C4-2B (cell line): ENCODE measurements around the gene FRAS1.

Experiments used
- H3K27ac ChIP-seq: fragments of 450-650 bp; 2 replicates; pipeline ENCODE4 v1.5.1; 2017
- ZFX ChIP-seq: fragments of 450-650 bp; IDR thresholded peaks from 2 replicates; pipeline ENCODE4 v1.6.1; 2017
- TF ChIP-seq, protein P1 (sequence below): fragments of 450-650 bp; conservative IDR thresholded peaks from 2 replicates; pipeline ENCODE4 v1.5.1; 2017; ENCODE audit warnings: mild to moderate bottlenecking

FRAS1 gene

DNA sequence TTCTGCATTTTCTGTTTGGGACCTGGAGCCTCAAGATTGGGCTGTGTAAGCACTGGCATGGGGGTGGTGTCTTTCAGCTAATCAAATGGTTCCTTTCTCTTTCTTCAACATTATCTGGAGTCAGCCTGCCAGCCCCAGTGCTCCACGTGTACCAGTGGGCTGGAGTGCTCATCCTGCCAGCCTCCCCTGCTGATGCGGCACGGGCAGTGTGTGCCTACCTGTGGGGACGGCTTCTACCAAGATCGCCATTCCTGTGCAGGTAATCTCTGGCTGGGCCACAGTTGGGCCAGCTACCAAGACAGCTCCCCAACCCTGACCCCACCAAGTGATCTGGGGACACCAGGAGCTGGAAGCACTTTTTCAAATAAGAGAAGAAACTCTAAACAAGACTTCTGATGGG is 229.2 kb downstream of the FRAS1 start:
- TF ChIP-seq, protein P1, sequence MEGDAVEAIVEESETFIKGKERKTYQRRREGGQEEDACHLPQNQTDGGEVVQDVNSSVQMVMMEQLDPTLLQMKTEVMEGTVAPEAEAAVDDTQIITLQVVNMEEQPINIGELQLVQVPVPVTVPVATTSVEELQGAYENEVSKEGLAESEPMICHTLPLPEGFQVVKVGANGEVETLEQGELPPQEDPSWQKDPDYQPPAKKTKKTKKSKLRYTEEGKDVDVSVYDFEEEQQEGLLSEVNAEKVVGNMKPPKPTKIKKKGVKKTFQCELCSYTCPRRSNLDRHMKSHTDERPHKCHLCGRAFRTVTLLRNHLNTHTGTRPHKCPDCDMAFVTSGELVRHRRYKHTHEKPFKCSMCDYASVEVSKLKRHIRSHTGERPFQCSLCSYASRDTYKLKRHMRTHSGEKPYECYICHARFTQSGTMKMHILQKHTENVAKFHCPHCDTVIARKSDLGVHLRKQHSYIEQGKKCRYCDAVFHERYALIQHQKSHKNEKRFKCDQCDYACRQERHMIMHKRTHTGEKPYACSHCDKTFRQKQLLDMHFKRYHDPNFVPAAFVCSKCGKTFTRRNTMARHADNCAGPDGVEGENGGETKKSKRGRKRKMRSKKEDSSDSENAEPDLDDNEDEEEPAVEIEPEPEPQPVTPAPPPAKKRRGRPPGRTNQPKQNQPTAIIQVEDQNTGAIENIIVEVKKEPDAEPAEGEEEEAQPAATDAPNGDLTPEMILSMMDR, result no peak
- TF ChIP-seq ZFX, result no peak
- H3K27ac ChIP-seq, result no peak overlapping the region

DNA sequence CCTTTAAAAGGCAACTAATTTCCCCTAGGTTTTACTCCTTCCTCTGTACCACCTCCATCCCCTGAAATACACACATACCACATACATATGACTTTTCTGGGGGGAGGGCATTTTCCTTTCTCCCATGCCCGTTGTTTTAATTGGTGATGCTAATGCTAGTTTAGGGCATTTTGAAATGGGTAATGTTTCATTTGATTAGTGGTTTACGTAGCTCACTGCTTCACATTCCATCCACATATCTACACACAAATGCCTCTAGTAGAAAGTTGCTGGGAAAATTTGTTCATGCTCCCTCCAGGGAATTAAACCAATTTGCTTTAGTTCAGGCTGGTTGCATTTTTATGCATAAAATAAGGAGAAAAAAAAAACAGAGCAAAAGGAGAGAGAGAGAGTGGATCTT is 231.2 kb downstream of the FRAS1 start:
- TF ChIP-seq, protein P1, result no peak
- no peak for TF ChIP-seq ZFX
- H3K27ac ChIP-seq, result no peak overlapping the region

DNA sequence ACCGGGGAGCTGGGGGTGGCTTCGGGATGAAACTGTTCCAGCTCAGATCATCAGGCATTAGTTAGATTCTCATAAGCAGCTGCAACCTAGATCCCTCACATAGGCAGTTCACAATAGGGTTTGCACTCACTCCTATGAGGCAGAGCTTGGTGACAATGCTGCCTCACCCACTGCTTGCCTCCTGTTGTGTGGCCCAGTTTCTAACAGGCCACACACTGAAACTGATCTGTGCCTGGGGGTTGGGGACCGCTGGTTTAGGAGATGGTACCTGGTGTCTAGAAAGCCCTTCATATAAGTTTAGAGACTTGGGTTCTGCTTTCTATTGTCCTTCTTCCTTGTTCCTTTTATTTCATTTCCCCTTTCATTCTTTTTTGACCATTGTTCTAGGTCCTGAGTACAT is 234.2 kb downstream of the FRAS1 start:
- H3K27ac ChIP-seq, result no peak overlapping the region
- TF ChIP-seq ZFX, result no peak
- TF ChIP-seq, protein P1, result no peak

DNA sequence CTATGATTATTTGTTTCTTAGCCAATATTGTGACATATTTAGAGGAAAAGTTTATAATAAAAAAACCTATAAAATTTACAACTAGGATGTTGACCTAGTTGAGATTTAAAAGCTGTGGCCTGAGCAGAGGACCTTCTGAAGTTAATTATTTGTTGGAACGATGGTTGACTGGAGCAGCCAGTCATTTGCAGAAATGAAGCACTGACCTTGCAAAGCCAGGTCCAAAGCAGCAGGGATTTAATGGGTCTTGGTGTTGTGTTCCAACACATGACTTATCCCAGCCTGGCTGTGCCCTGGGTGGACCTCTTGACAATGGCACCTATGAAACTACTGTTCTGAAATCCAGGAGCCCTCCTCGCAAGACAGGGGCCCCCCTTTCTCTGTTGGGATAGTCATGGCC is 235.2 kb downstream of the FRAS1 start:
- no peak overlapping the region for H3K27ac ChIP-seq
- TF ChIP-seq ZFX, result no peak
- TF ChIP-seq, protein P1, result no peak

DNA sequence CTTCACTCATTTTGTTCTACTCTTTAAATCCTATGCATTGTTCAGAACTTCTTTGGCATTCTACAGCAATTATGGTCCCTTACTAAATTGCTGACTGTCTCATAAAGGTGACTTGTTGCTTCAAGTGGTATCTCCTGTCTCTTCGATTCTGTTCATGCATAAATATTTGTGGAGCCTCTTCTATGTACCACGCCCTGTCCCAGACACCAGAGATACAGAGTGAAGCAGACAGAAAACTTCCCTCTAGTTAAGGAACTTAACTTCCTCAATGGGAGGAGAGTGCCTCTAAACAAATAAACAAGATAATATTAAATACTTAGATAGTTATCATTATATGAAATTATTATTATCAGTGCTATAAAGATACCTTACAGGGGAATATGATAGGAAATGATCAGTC is 235.7 kb downstream of the FRAS1 start:
- no peak overlapping the region for H3K27ac ChIP-seq
- TF ChIP-seq ZFX, result no peak
- TF ChIP-seq, protein P1, result no peak

DNA sequence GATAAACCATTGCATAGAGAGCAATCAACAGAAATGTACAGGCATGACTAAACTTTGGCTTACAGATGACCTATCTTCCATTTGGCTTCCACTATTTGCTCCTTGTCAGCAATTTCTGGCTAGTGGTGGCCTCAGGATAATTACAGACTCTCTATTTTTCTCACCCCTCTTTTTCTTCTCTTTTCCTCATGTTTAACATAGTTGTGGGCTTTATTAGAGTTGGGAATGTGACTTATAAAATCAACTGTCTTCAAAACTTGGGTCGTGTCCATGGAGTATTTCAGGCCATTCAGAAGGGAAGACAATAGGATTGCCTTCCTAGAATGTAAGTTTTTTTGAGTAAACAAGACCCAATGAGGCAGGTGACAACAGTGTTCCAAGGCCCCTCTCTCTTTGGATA is 236.2 kb downstream of the FRAS1 start:
- TF ChIP-seq, protein P1, result no peak
- TF ChIP-seq ZFX, result no peak
- H3K27ac ChIP-seq, result no peak overlapping the region

DNA sequence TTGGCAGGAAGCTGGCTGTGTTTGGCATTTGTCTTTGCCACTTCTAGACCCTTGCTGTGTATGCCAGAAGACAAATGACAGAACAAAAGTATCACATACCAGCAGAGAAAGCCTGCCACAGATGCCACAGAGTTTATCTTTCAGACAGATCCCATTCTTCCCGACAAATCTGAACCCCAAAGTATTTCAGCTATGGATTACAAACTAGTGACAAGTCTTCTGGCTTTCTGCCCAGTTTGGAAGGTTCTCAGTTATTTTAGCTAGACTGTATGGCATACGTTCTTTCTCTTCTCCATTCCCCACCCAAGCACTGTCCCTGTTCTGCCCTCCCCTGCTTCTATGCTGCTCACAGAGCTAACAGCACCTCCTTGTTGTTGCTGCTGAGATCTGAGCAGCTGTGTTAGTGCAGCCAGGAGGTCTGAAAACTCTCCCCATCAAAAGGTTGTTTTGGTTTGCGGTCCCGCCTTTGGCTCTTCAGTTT is 236.7 kb downstream of the FRAS1 start:
- no peak overlapping the region for H3K27ac ChIP-seq
- TF ChIP-seq, protein P1, result no peak
- no peak for TF ChIP-seq ZFX
